A549 (cell line): Measurements from ENCODE around the gene LRRC31. TPM values are rescaled to one million over a fixed set of nuclear protein-coding genes. Genes with fewer than 3 reads are reported as not detected.

Experiments used
- ATAC-seq, 2 experiments: fragments of 200-7000 bp in 1 of 2; fragments of >200 bp in 1 of 2; cut with Nextera tagmentation in 1 of 2; cut with Tn5 transposase in 1 of 2; 3 replicates each; pipeline versions ENCODE4 v1.8.0 to v1.9.1; 2018 to 2020; ENCODE audit warnings: mild to moderate bottlenecking in 1 of 2, moderate library complexity in 1 of 2
- CTCF ChIA-PET: fragments of 300-600 bp; sonication (Branson Sonifier 250); formaldehyde crosslinking; extraction: SDS; loops from one replicate; lab custom pipeline; 2021; ENCODE audit warnings: antibody characterized with exemption, inconsistent platforms; lab: Yijun Ruan, JAX
- POLR2A ChIA-PET: fragments of 350-600 bp; formaldehyde crosslinking; extraction: SDS; loops from one replicate; lab custom pipeline; 2021; ENCODE audit warnings: antibody characterized with exemption, inconsistent platforms; lab: Yijun Ruan, JAX
- DNase-seq, 2 experiments: peaks; one replicate each; pipeline versions ENCODE4 v3.0.0 to v3.0.0-alpha.2; 2011 to 2016; ENCODE audit warnings: low read depth in 1 of 2, low spot score in 1 of 2
- FAIRE-seq: peaks from 2 replicates; lab custom pipeline; 2011; peaks lifted over from hg19 to GRCh38; lab: Jason Lieb, UNC
- H3K27ac ChIP-seq, 2 experiments: fragments of >200 bp; sonication (Bioruptor Twin); formaldehyde crosslinking; 3 replicates each; pipeline ENCODE4 v1.5.1; 2016 to 2017
- H3K4me1 ChIP-seq: fragments of >200 bp; sonication (Bioruptor Twin); formaldehyde crosslinking; 3 replicates; pipeline ENCODE4 v1.6.1; 2016
- H3K4me2 ChIP-seq: fragments of >200 bp; sonication (Bioruptor Twin); formaldehyde crosslinking; 3 replicates; pipeline ENCODE4 v1.6.1; 2016
- H3K4me3 ChIP-seq: fragments of >200 bp; sonication (Bioruptor Twin); formaldehyde crosslinking; 3 replicates; pipeline ENCODE4 v1.5.1; 2016
- H3K9me3 ChIP-seq: fragments of >200 bp; sonication (Bioruptor Twin); formaldehyde crosslinking; 3 replicates; pipeline ENCODE4 v1.6.1; 2016
- CHD2 ChIP-seq: fragments of 150-350 bp; IDR thresholded peaks from 2 replicates; pipeline ENCODE4 v1.6.1; 2014; ENCODE audit warnings: low read length; ENCODE audit not compliant: partially characterized antibody
- CHD4 ChIP-seq: fragments of 200-600 bp; sonication (generic); IDR thresholded peaks from 2 replicates; pipeline ENCODE4 v1.6.1; 2016; ENCODE audit warnings: antibody characterized with exemption, mild to moderate bottlenecking, borderline replicate concordance
- CTCF ChIP-seq: fragments of >200 bp; sonication (Bioruptor Twin); formaldehyde crosslinking; IDR thresholded peaks from 3 replicates; pipeline ENCODE4 v1.5.1; 2016
- GATA3 ChIP-seq: IDR thresholded peaks from 2 replicates; pipeline ENCODE4 v1.6.1; 2012; ENCODE audit warnings: borderline replicate concordance
- HDAC2 ChIP-seq: fragments of 200-600 bp; sonication (generic); IDR thresholded peaks from 2 replicates; pipeline ENCODE4 v1.6.1; 2016
- JUN ChIP-seq, 2 experiments: fragments of >200 bp; sonication (Bioruptor Twin); formaldehyde crosslinking; IDR thresholded peaks; 2 replicates in 1 of 2; 3 replicates in 1 of 2; pipeline ENCODE4 v1.6.1; 2016 to 2017
- KDM5A ChIP-seq: fragments of 200-600 bp; sonication (generic); IDR thresholded peaks from 2 replicates; pipeline ENCODE4 v1.6.1; 2016; ENCODE audit warnings: antibody characterized with exemption, mild to moderate bottlenecking
- MAX ChIP-seq: IDR thresholded peaks from 2 replicates; pipeline ENCODE4 v1.6.1; 2012
- MYC ChIP-seq: IDR thresholded peaks from 2 replicates; pipeline ENCODE4 v1.6.1; 2012; ENCODE audit warnings: mild to moderate bottlenecking, inconsistent platforms, low read length, improper control_type of control experiment, borderline replicate concordance
- NR3C1 ChIP-seq: fragments of >200 bp; sonication (Bioruptor Twin); formaldehyde crosslinking; IDR thresholded peaks from 3 replicates; pipeline ENCODE4 v1.6.1; 2017
- RAD21 ChIP-seq, 2 experiments: fragments of >200 bp in 1 of 2; sonication (Bioruptor Twin) in 1 of 2; formaldehyde crosslinking in 1 of 2; IDR thresholded peaks in 1 of 2; conservative IDR thresholded peaks in 1 of 2; 2 replicates in 1 of 2; 3 replicates in 1 of 2; pipeline ENCODE4 v1.6.1; 2012 to 2018; ENCODE audit warnings: inconsistent platforms in 1 of 2
- SMC3 ChIP-seq: fragments of >200 bp; sonication (Bioruptor Twin); formaldehyde crosslinking; IDR thresholded peaks from 3 replicates; pipeline ENCODE4 v1.6.1; 2018; ENCODE audit warnings: inconsistent platforms
- USF2 ChIP-seq: fragments of 450-650 bp; IDR thresholded peaks from 2 replicates; pipeline ENCODE4 v1.6.1; 2014; ENCODE audit warnings: antibody characterized with exemption
- ZC3H11A ChIP-seq: fragments of 450-650 bp; IDR thresholded peaks from 2 replicates; pipeline ENCODE4 v1.6.1; 2014; ENCODE audit warnings: antibody characterized with exemption, mild to moderate bottlenecking
- WGBS: methylation state at CpG from one replicate; pipeline ENCODE4 v1.1.6; 2017; ENCODE audit errors: missing lambda C conversion rate; 5-methylcytosine and 5-hydroxymethylcytosine counted together
- polyA plus RNA-seq, 4 experiments: library from polyadenylated mRNA; depleted of rRNA in 3 of 4; stranded (reverse); fragments of >200 nt; fragmentation: RNase III in 1 of 4; extraction: RNeasy Plus Mini Kit Qiagen cat#74134 plus additional on column Dnase treatment in 1 of 4; gene quantifications; 2 replicates in 3 of 4; 3 replicates in 1 of 4; pipeline ENCODE4 v1.2.3, GENCODE V29; 2011 to 2017

LRRC31 gene
- polyA plus RNA-seq, 2 of the 4 experiments (the other 2 are of a cell fraction), result 0.04 to 0.27 TPM

DNA sequence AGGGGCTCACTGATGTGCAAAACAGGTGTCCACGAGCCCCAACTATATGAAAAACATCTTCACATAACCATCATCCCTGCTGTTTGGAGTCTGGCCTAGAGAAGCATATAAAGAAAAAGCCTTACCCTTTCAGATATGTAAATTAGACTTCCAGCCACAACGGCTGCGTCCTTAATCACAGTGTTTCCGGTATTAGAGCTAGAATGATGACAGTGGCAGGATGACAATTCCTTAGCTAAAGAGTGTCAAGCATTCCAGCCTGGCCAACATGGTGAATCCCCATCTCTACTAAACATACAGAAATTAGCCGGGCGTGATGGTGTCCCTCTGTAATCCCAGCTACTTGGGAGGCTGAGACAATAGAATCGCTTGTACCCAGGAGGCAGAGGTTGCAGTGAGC lies 22.2 kb upstream of the LRRC31 start (continued):
- no peak for TF ChIP-seq ZC3H11A
- TF ChIP-seq CHD4, result no peak
- no peak for TF ChIP-seq SMC3
- no peak for TF ChIP-seq MYC
- TF ChIP-seq NR3C1, result no peak
- no peak for TF ChIP-seq USF2
- no peak for TF ChIP-seq RAD21 (conservative IDR thresholded peaks at IDR 0.05 in 1 of 2, IDR thresholded peaks at IDR 0.05 in 1 of 2)
- TF ChIP-seq KDM5A, result no peak

- CTCF ChIA-PET, result no interaction called here
- DNase-seq (no peak), FAIRE-seq (no peak), ATAC-seq (no peak)
- POLR2A ChIA-PET, result no interaction called here
- Histone ChIP-seq H3K27ac (no peak overlapping the region), H3K4me1 (no peaks in the 10 kb centered on the region), H3K4me2 (no peak overlapping the region), H3K4me3 (no peak overlapping the region), H3K9me3 (no peaks in the 10 kb centered on the region)
- WGBS, result 55% methylated on average over 5 of the region's 5 CpGs
- TF ChIP-seq USF2, result no peak
- TF ChIP-seq NR3C1, result no peak
- no peak for TF ChIP-seq ZC3H11A
- no peak for TF ChIP-seq JUN (IDR thresholded peaks at IDR 0.05)
- no peak for TF ChIP-seq MAX
- no peak for TF ChIP-seq GATA3
- no peak for TF ChIP-seq RAD21 (conservative IDR thresholded peaks at IDR 0.05 in 1 of 2, IDR thresholded peaks at IDR 0.05 in 1 of 2)
- no peak for TF ChIP-seq CHD4
- TF ChIP-seq HDAC2, result no peak
- no peak for TF ChIP-seq CHD2
Observed at GRCh38 chr3:169886671-169887070, 16.9 kb upstream of the LRRC31 start.

GRCh38 chr3:169880576-169881250 lies 11.0 kb upstream of the LRRC31 start:
- ChIA-PET CTCF (interaction anchor here (2.9 kb wide), 1 partner anchor 18 kb away, joined by 13 read pairs; no protein-coding TSS in a partner anchor), POLR2A (no interaction called here)
- ATAC-seq (no peak), DNase-seq (no peak), FAIRE-seq (no peak)
- TF ChIP-seq CTCF, result no peak
- TF ChIP-seq USF2, result peak; percentile 21; the same call in 1 of the 2 replicates
- H3K4me1 ChIP-seq, result no peaks in the 10 kb centered on the region
- no peak overlapping the region for H3K4me3 ChIP-seq
- H3K4me2 ChIP-seq, result no peak overlapping the region
- WGBS, result 43% methylated on average over 4 of the region's 4 CpGs
- no peaks in the 10 kb centered on the region for H3K9me3 ChIP-seq
- H3K27ac ChIP-seq, result no peak overlapping the region
